Jurkat, Clone E6-1 (cell line): ENCODE results near the gene COLGALT1.

Experiments
- DNase-seq: peaks from one replicate; pipeline ENCODE4 v3.0.0-alpha.2; 2011; ENCODE audit warnings: low read depth, low spot score
- H3K4me3 ChIP-seq: 2 replicates; pipeline ENCODE4 v1.5.1; 2011; ENCODE audit warnings: mild to moderate bottlenecking, low read length, control low read depth, moderate library complexity

COLGALT1 gene

DNA sequence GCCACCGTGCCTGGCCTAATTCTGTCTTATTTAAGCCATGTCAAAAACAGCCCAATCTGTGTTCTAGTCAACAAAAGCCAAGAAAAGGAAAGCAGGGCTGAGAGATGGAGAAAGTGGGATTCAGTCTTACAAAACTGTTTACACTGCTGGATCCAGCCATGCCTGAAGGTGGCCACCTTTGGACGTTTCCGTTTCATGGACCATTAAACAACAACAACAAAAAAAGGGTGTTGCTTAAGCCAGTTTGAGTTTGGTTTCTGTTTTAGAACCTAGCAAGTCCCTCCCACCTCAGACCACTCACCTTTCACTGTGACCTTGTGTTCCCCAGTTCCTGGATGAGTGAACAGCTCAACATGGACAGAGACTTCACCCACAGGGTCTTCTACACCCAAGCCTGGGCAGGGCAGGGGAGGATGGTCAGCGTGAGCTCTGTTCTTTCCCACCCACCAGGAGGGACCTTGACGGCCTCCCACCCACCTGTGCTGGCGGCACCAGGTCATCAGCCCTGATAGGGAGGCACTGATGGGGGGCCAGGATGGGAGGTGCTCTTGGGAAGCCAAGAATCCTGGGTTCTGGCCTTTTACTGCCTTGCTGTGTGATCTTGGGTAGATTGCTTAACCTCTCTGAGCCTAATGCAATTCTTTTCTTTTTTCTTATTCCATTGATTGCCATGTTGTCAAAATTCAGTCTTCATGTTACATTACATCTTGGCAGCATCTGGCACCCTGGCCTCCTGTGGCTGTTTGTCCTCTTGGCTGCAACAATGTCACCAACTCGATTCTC is 56.2 kb downstream of the COLGALT1 start:
- H3K4me3 ChIP-seq: no peak overlapping the region
- no peak for DNase-seq

DNA sequence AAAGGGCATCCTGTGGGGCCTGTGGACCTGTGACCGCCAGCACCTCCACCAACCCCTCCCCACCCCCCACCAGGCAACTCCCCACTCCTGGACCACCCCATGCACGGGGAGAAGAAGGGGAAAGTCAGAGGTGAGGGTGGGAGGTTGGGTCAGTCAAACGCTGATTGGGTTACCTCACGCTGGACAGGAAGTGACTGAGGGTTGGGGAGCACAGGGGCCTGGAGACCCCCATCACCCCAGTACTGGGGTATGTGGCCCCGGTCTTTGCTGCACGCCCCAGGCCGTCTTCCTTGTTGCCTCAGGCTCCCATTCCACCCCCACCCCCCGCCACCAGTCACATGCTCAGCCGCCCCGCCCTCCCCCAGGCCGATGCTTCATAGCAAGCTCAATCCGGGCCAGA is 59.0 kb downstream of the COLGALT1 start:
- DNase-seq: no peak
- no peak overlapping the region for H3K4me3 ChIP-seq

DNA sequence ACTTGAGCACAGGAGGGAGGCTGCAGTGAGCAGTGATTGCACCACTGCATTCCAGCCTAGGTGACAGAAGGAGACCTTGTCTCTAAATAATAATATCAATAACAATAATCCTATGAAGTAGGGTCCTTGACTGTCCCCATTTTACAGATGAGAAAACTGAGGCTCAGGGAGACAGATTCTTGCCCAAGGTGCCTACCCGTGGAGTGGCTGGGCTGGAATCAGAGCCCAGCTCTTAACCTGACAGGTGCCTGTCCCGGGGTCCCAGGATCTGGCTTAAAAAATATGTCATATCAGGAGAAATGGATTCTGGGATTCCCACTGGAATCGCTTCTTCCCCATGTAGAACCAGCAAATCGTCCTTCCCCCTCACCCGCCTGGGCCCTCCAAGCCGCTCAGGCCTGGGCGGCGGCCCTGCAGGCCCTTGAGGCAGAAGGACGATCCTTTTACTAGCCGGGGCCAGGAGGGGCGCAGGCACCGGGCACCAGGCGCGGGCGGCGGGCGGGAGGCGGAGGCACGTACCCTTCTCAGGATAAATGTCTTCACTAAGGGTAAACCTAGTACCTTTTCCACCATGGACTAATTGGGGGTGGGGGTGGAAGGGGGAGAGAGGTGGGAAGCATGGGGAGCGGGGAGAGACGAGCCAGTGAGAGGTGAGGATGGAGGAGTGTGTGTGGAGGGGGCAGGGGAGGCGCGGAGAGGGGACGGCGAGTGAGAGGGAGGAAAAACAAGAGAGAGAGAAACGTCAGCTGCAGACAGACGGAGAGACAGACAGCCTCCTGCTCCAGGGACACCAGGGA is 60.6 kb downstream of the COLGALT1 start:
- no peak for DNase-seq
- H3K4me3 ChIP-seq: no peak overlapping the region

DNA sequence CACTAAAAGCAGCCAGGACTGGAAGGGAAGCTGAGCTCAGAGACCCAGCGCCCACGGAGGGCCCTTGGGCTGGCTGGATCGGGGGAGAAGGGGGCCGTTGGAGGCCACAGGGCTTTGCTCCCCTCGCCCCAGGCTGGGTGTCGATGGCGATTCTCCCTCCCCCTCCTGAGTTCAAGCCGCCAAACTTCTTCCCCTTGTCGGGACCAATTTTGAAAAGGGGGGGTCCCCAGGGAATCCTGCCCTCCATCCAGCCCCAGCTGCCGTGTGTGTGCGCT is 61.2 kb downstream of the COLGALT1 start:
- no peak overlapping the region; the same call in 1 of the 2 replicates for H3K4me3 ChIP-seq
- no peak for DNase-seq

DNA sequence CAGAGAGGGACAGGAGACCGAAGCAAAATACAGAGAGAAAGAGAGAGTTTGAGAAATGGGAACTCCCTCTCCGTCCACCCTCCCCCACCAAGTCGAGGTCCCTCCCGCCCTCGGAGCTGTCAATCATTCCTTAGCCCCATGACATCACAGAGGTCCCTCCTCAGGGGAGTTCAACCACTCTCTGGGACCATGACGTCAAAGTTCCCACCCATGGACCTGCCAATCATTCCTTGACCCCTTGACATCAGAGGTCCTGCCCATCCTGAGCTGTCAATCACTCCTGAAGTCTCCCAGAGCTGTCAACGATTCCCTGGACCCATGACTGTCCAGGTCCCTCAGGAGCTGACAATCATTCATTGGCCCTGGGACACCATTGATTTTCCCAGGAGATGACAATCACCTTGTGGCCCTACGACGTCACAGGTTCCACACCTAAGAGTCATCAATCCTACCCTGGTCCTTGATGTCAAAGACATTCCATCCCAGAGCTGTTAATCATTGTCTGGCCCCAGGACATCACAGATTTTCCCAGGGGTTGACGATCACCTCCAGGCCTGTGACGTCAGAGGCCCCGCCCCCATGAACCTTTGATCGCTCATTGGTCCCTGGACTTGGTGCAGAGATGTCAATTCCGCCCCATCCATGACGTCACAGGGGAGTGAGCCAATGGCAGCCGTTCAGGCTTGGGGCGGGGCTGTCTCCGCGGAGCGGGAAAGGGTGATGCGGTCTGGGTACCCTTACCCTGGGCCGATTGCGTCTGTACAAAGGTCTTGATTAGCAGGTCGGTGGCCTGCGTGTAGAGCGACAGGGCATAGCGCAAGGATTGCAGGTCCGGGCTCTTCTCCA is 61.7 kb downstream of the COLGALT1 start:
- no peak overlapping the region; the same call in 1 of the 2 replicates for H3K4me3 ChIP-seq
- no peak for DNase-seq

DNA sequence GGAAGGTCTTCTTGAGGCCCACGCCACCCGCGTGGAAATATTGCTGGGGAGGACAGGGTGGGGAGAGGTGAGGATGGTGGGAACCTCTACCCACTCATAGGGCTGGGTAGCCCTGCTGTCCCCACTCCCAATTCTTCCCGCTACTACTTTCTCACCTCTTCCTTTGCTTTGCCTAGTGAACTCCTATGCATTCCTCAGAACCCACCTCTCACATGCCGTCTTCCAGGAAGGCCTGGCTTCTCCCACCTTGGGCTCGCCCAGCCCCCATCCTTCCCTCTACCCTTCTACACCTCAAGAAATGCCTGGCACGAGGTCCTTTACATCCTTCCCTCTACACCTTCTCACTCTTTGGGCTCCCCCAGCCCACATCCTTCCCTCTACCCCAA is 62.4 kb downstream of the COLGALT1 start:
- H3K4me3 ChIP-seq: no peak overlapping the region
- DNase-seq: no peak

DNA sequence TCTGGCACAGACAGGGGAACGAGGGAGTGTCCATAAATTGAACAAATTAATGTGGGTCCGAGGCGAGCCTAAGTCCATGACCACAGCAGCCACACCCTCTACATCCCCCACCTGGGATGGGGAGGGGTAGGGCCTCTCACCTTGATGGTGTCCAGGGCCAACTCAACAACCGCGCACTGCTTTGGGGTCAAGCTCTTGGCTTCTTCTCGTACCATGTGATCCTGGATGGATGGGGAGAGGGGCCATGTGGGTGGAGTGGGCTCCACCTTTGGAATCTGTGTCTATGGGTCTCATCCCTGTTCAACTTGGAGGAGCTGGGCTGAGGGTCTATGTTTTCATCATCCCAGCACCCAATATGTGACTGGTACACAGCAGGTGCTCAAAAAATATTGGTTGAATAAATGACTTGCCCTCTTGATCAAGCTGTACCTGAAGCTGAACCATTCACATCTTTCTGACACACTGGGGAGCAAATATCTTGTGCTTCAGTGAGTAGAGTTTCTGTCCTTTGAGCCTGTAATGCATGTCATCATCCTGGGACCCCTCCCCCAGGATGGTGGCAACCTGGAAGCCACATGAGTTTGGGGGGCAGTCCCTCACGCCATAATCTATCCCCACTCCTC is 62.9 kb downstream of the COLGALT1 start:
- no peak for DNase-seq
- H3K4me3 ChIP-seq: no peak overlapping the region

DNA sequence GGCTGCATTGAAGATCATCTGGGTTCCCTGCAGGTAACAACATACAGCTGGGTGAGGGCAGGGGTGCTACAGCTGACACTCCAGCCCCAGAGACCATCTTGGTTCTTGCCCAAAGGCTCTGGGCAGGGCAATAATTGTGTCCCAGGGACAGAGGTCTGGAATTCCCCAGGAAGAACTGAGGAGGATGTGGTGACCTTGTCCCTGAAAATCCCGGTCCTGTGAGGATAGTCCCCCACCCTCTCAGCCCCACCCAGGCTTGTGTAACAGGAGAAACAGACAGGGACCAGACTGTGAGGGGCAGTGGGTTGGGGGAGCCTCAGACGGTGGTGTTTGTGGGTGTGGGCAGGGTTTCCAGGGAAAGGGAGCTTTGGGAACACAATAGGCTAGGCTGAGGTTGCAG is 63.5 kb downstream of the COLGALT1 start:
- no peak overlapping the region for H3K4me3 ChIP-seq
- no peak for DNase-seq

DNA sequence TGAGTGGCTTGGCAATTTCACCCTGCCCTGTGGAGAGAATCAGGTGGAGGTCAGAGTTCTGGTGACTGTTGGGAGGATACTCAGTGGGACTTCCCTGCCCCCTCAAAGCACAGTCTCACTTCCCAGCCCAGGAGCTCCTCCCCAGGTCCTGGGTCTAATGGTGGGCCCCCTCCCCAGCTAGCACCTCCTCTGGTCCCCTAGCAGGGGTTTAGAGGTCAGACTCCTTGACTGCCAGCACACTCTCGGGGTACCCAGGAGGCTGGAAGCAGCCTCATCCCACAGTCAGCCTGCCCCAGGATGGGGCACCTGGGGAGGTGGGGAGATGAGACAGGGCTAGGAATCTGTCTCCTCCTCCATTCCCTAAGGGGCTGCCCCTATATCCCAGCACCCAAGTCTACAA is 65.2 kb downstream of the COLGALT1 start:
- no peak for DNase-seq
- no peak overlapping the region for H3K4me3 ChIP-seq

DNA sequence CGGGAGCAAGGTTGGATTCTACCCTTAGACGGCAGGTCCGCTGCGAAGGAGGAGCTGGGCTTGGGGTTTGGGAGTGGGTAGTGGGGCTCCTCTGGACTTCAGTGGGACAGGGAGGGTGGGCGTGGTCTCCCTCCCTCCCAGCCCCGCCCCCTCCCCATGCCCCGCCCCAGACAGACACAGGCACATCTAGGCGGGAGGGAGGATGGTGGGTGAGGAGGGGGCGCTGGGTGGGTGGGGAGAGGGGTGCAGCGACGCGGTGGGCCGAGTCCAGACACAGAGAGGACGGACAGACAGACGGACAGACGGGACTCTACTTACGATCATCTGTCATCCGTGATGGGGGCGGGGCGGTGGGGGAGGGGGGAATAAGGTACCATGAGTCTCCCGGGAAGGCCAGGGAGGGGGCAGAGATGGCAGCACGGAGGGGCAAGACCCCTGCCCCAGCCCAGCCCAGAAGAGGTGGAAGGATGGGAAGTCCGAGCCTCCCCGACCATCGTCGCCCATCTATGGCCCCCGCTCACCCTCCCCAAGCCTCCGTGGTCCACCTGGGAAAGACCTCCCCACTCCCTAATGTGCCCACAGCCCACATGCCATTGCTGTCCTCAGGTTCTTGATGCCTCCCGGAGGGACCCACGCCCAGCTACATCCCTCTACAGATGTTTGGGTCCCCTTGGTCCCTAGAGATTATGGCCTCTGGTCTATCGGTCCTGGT is 67.9 kb downstream of the COLGALT1 start:
- no peak for DNase-seq
- H3K4me3 ChIP-seq: no peak overlapping the region

DNA sequence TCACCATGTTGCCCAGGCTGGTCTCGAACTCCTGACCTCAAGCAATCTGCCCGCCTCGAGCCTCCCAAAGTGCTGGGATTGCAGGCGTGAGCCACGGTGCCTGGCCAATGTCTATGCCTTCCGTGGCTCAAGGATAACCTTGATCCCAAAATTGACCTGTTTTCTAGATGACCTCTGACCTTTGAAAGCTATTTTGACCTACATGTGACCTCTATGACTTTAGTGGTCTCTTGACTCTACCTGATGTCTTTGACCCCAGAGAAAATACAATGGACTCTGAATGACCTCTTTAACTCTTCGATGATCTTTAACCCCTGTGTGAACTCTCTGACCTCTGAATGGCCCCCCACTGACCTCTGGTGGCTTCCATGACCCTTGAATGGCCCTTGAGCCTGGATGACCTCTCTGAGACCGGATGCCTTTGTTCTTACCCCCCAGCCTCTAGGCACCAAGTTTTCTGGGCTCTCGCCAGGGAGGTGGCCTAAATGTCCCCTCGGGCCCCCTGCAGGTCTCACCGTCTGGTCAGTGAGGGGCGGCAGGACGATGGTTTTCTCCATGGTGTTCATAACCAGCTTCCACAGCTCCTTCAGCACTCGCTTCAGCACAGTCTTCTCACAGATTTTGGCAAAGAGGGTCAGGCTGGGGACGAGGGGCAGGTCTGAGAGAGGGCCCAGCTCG is 69.0 kb downstream of the COLGALT1 start:
- no peak for DNase-seq

DNA sequence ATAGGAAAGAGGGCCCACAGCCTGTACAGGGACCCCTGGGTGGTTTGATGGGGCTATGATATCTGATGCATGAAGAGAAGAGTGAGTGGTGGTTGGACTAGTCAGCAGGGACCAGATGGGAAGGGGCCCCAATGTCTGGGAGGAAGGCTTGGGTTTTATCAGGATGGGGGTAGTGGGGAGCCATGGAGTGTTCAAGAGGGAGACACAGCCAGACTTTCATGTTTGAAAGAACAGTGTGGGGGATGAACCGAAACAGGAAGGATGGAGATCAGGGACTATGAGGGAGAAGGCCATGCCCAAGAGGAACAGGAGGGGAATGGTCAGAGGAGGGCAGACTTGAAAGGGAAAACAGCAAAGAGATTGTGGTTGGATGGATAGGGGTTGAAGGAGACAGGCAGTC is 69.6 kb downstream of the COLGALT1 start:
- no peak overlapping the region for H3K4me3 ChIP-seq

More for the DNA sequence above, 69.0 kb downstream of the COLGALT1 start:
- H3K4me3 ChIP-seq: no peak overlapping the region

DNA sequence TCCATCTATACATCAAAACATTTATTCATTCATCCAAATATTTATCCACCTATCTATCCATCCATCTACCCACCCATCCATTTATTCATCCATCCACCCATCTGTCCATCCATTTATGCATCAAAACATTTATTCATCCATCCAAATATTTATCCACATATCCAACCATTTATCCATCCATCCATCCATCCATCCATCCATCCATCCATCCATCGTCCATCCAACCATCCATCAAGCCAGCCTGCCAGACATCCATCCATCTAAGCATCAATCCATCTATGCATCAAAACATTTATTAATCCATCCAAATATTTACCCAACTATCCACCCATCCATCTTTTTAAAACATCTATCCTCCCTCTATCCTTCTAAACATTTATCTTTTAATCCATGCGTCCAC is 70.5 kb downstream of the COLGALT1 start:
- DNase-seq: no peak
- H3K4me3 ChIP-seq: no peak overlapping the region

More for the DNA sequence above, 69.6 kb downstream of the COLGALT1 start:
- no peak for DNase-seq

DNA sequence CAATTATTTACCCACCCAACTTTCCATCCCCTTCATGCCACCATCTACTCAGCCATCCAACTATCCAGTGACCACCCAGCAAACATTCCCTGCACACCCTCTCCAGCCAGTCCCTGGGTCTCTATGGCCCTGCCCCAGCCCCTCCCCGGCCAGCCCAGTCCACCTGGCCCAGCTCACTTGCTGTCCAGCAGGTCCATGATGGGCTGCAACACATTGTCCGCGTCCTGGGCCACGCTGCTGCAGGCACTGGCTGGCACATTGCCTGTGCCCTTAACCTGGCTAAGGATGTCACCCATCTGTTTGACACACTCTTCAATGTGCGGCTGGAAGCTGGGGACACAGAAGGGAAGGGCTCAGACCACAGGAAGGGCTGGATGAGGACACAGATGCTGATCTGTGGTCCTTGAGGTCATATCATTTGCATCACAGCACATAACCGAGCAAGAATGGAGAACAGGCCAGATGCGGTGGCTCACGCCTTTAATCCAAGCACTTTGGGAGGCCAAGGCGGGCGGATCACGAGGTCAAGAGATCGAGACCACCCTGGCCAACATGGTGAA is 71.1 kb downstream of the COLGALT1 start:
- DNase-seq: no peak
- H3K4me3 ChIP-seq: no peak overlapping the region

DNA sequence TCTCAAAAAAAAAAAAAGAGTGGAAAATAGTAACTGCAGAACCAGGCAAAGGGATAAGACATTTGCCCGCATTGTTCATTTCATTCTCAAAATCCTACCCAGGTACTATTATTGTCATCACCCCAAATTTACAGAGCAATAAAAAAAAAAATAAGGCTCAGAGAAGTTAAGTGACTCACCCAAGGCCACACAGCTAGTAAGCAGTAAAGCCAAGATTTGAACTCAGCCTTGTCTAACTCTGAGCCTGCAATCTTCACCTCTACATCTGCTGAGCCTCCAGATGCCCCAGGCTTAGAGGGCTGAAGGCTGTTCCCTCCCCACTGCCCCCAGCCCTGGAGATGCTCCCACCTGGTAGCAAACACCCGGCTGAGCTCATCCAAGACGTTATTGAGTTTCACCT is 71.7 kb downstream of the COLGALT1 start:
- DNase-seq: no peak
- H3K4me3 ChIP-seq: no peak overlapping the region

DNA sequence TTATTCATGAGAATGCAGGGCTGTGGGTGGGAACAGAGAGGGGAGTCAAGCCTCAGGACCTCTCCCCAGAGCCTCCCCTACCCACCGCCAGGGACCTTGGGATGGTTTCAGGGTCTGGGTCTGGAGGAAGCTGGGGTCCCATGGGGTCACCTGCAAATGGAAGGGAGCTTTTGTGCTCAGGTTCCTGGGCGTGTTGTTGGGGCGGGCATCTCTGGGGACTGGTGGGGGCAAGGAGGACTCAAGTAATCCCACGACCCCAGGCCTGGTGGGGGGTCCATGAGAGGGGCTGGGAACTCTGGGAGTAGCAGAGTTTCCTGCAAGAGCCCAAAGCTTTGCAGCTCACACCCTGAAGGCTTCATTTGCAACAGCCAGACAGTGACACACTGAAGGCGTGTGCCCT is 72.5 kb downstream of the COLGALT1 start:
- H3K4me3 ChIP-seq: no peak overlapping the region
- DNase-seq: no peak

DNA sequence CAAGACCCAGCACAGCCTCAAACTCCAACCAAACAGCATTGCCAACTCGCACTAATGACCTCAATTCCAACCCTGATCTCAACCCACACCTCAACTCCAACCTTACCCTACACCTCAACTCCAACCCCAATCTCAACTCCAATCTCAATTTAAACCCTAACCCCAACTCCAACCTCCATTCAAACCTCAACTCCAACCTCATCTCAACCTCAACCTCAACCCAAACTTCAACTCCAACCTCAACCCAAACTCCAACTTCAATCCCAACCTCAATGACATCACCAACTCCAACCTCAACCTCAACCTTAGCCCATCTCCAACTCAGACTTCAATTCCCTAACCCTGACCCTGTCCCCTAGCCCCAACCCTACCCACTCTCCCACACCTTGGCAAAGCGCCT is 74.3 kb downstream of the COLGALT1 start:
- no peak overlapping the region for H3K4me3 ChIP-seq
- no peak for DNase-seq

DNA sequence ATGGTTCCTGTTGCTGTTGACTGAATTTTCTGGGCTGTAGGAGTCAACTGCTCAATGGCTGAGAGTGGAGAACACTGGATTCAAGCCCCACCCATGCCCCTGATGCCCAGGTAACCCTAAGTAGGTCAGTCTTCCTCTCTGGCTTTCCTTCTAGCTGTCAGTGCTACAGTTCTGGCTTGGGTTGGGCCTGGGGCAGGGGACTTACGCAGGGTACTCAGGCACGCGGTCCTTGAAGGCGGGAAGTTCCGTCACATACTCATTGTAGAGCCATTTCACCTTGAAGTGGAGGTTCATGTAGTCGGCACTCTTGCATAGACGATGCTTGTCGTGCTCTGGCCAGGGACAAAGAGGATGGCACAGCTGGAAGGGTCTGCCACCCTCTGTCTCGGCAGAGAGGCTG is 77.1 kb downstream of the COLGALT1 start:
- no peak for DNase-seq
- no peak overlapping the region for H3K4me3 ChIP-seq
